ENCODE measurements around the gene MISP.

DNA sequence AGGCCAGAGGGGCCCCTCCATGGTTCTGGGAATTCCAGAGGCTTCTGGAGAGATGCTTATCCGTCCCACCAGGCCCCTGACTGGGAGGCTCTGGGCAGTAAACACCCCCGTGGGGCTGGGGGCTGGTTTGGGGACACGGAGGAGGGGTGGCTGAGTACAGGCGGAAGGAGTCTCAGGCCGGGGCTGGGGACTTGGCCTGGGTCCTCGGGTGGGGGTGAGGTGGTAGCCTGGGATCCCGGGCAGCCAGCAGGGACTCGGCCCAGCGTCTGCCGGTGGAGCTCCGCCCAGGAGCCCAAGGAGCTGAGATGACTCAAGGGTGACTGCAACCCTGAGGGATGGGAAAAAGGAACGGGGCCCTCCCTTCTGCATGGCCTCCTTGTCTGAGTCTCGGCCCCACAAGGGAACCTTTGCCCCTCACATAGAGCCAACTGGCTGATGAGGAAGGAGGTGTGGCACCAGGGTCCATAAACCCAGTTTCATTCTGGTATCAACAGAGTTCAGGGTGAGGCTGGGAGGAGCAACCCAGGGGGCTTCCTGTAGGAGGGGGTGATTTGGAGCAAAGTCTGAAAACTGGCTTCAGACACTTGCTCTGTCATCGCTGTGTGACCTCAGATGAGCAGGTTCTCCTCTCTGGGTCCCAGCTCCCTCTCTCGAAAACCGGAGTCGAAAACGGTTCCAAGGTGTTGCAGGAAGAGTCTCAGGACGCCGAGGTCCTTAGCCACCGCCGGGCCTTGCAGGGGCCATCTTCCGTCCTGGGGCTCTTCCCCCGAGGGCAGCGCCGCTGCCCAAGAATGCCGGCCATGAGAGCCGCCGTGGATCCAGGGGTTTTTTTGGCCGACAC, 809 bp downstream of the MISP start:
- TF ChIP-seq, protein P1, sequence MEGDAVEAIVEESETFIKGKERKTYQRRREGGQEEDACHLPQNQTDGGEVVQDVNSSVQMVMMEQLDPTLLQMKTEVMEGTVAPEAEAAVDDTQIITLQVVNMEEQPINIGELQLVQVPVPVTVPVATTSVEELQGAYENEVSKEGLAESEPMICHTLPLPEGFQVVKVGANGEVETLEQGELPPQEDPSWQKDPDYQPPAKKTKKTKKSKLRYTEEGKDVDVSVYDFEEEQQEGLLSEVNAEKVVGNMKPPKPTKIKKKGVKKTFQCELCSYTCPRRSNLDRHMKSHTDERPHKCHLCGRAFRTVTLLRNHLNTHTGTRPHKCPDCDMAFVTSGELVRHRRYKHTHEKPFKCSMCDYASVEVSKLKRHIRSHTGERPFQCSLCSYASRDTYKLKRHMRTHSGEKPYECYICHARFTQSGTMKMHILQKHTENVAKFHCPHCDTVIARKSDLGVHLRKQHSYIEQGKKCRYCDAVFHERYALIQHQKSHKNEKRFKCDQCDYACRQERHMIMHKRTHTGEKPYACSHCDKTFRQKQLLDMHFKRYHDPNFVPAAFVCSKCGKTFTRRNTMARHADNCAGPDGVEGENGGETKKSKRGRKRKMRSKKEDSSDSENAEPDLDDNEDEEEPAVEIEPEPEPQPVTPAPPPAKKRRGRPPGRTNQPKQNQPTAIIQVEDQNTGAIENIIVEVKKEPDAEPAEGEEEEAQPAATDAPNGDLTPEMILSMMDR (IDR thresholded peaks at IDR 0.05; ENCODE audit: poor library complexity) = no peak
- TF ChIP-seq EZH2phosphoT487 (IDR thresholded peaks at IDR 0.05; ENCODE audit: low read depth, severe bottlenecking, unreplicated experiment) = no peak

All from hepatocyte (in vitro differentiated cells).